ENCODE measurements around the gene RBMS2. TPM values are rescaled to one million over a fixed set of nuclear protein-coding genes. Genes with fewer than 3 reads are reported as not detected.
A peak's percentile ranks its signal among the peaks of the same experiment; 100 is the strongest.

Gene RBMS2
- total and polyA plus RNA-seq, 9 of the 15 experiments (the other 6 are each of a cell fraction or from before 2014, with no cell fraction given) = 0.08 to 10.5 (median 0.31) TPM

- TF ChIP-seq UBTF (IDR thresholded peaks at IDR 0.05; ENCODE audit: borderline replicate concordance in 1 of 2, low read depth in 2 of 2, low read length in 2 of 2) (no peak), RBM25 (IDR thresholded peaks at IDR 0.05; ENCODE audit: low read depth, low read length, severe bottlenecking) (no peak), BDP1 (IDR thresholded peaks at IDR 0.05; ENCODE audit: insufficient read depth, insufficient read length) (no peak), LARP7 (IDR thresholded peaks at IDR 0.05) (no peak), RBM14 (IDR thresholded peaks at IDR 0.05; ENCODE audit: borderline replicate concordance, insufficient read depth, low read depth, low read length) (no peak), POLR2AphosphoS2 (IDR thresholded peaks at IDR 0.05; ENCODE audit: low read length) (no peak), ELF4 (CRISPR knock-in tag; IDR thresholded peaks at IDR 0.05) (no peak), HDAC1 (IDR thresholded peaks at IDR 0.05) (no peak), COPS2 (conservative IDR thresholded peaks at IDR 0.05) (no peak), IRF2 (CRISPR knock-in tag; IDR thresholded peaks at IDR 0.05) (no peak), NR2C2 (CRISPR knock-in tag; IDR thresholded peaks at IDR 0.05) (no peak), NR2C2 (tag; IDR thresholded peaks at IDR 0.05) (no peak), MTA2 (IDR thresholded peaks at IDR 0.05; ENCODE audit: low read depth) (no peak), ZBTB43 (CRISPR knock-in tag; IDR thresholded peaks at IDR 0.05) (no peak), JUN (IDR thresholded peaks at IDR 0.05; ENCODE audit: borderline replicate concordance, low read depth, low read length) (0 out of 2 replicates have a peak, but pooled peaks have one; percentile 16), JUN (CRISPR knock-in tag; IDR thresholded peaks at IDR 0.05; ENCODE audit: borderline replicate concordance) (no peak), STAG1 (CRISPR knock-in tag; IDR thresholded peaks at IDR 0.05; ENCODE audit: borderline replicate concordance) (peak; percentile 54; the same call in 1 of the 2 replicates), LCOR (CRISPR knock-in tag; IDR thresholded peaks at IDR 0.05) (no peak), E2F1 (CRISPR knock-in tag; IDR thresholded peaks at IDR 0.05) (no peak), HNRNPLL (IDR thresholded peaks at IDR 0.05; ENCODE audit: low read depth, low read length, poor library complexity, severe bottlenecking) (no peak), SETDB1 (IDR thresholded peaks at IDR 0.05; ENCODE audit: low read length) (no peak), HLTF (IDR thresholded peaks at IDR 0.05) (no peak), SNRNP70 (optimal IDR thresholded peaks at IDR 0.05; ENCODE audit: low read depth, low read length) (no peak), PML (IDR thresholded peaks at IDR 0.05; ENCODE audit: low read length) (no peak), SAFB2 (IDR thresholded peaks at IDR 0.05; ENCODE audit: borderline replicate concordance, low read depth, low read length, severe bottlenecking) (no peak), PHB2 (IDR thresholded peaks at IDR 0.05; ENCODE audit: low read depth) (no peak)
Observed at GRCh38 chr12:56593909-56594621, 72.4 kb downstream of the RBMS2 start (continued).

All from K562 (cell line).